HG02763 (cell line): ENCODE measurements around the gene RACGAP1.

Experiments
- ATAC-seq: cut with Tn5 transposase; IDR thresholded peaks from one replicate; pipeline ENCODE4 v1.9.1; 2021; ENCODE audit warnings: mild to moderate bottlenecking, moderate library complexity; ENCODE audit not compliant: unreplicated experiment

The RACGAP1 gene

DNA sequence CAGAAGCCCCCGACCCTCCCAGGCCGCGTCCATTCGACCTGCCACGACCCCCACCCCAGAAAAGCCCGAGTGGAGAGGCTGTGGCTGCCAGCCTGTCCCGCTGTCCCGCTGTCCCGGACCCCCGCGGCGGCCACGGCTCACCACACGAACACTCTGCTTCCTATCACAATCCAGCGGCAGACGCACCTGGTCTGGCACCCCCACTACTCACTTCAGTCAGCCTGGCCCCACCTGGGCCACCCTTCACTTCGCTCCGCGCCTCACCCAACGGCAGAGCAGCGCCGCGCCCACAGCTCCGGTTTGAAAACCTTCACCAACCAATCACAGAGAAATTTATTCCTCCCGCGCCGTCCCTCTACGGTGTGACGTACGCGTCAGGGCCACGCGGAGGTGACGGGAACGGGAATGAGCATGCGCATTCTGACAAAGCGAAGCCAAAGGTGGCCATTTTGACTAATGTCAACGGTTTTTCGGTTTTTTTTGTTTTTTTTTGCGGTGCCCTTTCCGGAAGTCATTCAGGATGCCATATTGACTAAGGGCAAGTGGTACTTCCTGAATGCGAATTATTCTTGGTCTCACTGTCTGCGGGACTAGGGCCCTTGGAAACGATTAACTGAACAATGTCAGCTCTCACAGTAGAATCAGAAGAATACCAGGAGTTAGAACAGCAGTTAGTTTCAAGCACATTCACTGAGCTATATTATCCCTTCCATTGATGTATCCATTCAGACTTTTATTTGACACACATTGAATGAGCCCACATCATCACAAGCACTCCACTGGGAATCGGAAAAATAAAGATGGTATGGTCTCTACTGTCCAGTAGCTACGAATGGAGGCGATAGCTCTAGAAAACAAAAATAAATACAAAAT lies at the start of gene RACGAP1:
Gene RACGAP1 (minus strand): TSS at position 308 of the 873 bp plus-strand sequence. CDS start 8,779 bp downstream, outside the sequence.
- peak; percentile 98 for ATAC-seq

DNA sequence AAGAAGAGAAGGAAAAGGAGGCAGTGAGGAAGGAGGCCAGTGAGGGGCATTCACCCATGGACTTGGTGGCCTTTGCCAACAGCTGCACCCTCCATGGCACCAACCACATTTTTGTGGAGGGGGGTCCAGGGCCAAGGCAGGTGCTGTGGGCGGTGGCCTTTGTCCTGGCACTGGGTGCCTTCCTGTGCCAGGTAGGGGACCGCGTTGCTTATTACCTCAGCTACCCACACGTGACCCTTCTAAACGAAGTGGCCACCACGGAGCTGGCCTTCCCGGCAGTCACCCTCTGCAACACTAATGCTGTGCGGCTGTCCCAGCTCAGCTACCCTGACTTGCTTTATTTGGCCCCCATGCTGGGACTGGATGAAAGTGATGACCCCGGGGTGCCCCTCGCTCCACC lies 48.4 kb upstream of the RACGAP1 start:
- ATAC-seq: no peak

DNA sequence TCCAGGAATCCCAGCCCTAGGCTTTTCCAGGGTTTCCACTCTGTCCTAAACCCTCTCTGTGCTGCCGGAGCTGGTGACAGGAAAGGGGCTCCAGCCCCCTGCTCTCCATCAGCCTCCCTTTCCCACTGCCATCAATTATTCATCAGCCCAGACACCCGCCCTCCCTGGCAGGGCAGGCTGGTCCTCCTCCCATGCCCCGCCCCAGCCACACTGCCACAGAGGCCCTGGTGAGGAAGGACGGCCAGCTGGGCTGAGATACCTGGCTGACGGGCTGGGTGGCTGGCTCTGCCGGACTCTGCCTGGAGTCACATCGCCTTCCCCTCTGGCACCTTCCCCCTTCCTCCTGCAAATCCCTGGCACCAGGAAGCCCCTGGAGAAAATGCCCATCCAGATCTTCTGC lies 47.9 kb upstream of the RACGAP1 start:
- ATAC-seq: no peak

DNA sequence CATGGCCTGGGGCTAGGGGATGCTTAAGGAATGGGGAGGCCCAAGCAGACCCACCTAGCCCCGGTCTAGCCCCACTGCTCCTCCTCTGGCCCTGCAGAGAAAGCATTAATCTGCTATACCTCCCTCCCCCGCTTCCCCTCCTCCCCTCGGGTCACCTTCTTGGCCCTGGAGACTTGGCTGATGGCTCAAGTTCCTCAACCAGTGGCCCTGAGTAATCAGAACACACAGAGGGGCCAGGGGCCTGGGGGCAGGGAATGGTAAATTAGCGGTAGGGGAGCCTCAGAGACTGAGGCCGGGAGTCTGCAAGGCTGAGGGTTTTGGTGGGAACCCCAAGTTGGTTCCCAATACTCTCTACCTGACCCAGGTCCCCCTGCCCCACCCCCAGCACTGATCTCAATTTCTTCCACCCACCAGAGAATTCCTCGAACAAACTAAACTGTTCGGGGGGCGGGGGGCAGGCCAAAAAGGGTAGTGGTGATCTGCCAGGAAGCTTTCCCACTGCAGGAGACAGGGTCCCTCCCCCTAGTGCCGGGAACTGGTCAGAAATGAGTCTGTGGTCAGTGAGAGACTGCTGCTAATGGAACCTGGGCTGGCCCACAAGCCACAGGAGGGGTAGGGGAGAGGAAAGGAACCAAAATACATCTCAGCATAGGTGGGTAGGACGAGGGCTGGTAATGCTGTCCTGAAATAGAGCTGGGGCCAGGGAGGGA lies 47.1 kb upstream of the RACGAP1 start:
- no peak for ATAC-seq

GRCh38 chr12:50070314-50071060 lies 45.2 kb upstream of the RACGAP1 start:
- no peak for ATAC-seq

- no peak for ATAC-seq
Observed at GRCh38 chr12:50069539-50069938, 44.2 kb upstream of the RACGAP1 start.

DNA sequence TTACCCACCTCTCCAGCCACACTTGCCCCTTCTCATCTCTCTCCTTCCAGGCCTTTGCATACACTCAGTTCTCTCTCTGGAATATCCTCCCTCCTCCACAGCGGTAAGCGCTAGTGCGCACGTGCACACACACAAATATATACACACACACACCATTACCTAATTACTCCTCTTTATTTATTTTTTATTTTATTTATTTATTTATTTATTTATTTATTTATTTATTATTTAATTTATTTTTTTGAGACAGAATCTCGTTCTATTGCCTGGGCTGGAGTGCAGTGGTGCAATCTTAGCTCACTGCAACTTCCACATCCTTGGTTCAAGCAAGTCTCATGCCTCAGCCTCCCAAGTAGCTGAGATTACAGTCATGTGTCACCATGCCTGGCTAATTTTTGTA lies 43.8 kb upstream of the RACGAP1 start:
- no peak for ATAC-seq

GRCh38 chr12:50066402-50066801 lies 41.1 kb upstream of the RACGAP1 start:
- no peak for ATAC-seq

- no peak for ATAC-seq
Observed at GRCh38 chr12:50065726-50066310, 40.5 kb upstream of the RACGAP1 start.

DNA sequence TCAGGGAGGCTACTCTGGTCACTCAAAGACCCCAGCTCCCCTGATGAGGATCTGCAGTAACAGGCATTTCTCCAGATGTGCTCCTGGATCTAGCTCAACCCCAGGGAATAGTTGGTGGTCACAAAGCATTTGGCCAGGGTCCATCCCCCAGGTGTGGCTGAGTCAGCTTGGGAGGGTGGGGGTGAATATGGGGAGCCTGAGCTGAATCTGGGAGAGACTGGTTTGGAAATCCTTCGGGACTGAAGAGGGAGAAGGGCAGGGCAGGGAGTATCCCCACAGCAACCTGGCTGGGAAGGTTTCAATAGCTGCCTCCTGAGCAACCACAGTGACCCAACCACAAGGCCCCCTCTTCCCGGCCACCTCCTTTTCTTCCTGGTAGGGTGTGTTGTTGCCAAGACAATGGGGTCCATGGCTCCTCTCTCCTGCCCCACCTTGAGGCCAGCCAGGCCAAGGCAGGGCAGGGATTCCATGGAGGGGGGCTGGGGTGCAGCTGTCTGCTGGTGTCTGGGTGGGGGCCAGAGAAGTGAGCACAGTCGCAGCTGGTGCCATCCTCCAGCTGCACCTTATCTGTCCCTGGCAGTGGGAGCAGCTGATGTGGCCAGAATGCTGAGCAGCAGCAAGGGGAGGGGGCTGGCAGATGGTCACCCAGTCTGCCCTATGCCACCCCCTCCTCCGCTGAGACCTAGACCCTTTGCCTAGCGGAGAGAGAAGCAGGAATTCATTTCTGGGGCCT lies 37.6 kb upstream of the RACGAP1 start:
- no peak for ATAC-seq

DNA sequence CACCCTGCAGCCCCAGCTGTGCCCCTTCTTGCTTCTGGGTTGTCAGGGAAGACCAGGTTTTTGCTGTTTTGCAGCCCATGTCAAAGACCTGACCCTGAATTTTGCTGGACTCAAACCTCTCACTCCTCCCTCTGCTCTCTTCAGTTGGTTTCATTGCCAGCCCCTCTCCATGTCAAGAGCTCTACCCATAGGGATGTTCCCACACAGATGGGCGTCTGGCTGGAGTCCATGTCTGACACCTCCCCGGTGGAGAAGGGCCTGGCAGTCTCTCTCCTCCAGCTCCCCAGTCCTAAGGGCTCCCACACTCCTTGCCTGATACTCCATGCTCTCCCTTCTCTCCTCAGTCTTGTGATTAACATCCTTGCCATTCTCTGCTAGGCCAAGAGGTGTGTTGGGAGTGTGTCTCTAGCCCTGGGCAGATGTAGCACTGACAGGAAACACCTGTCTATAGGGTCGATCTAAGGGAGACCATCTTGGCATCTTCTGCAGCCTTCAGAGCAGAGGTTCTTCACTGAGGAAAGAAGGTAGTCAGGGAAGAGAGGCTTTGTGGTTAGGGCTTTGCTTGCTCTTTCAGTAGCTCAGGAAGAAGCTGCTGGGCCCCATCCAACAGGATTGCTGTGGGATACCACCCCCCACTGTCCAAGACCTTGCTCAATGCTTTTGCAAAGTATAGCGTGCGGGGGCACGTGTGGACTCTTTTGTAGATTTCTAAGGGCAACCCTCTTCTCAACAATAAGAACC lies 36.8 kb upstream of the RACGAP1 start:
- ATAC-seq: no peak

DNA sequence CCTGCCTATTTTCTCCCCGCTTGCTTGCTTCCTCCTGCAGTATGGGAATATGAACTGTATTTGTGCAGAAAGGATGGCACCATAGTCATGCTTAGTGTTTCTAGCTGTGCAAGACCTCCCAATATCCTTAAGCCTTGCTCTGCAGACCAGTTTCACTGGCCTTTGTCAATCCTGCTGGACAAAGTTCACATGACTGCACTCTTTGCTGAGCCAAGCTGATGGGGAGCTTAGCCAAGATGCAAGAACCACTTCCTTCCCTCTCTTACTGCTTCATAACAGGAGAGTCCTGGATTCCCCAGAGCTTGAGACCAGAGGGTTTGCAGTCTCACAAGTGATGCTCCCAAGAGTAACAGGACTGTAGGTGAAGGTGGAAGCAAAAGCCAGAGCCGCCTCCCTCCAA lies 35.9 kb upstream of the RACGAP1 start:
- ATAC-seq: no peak

DNA sequence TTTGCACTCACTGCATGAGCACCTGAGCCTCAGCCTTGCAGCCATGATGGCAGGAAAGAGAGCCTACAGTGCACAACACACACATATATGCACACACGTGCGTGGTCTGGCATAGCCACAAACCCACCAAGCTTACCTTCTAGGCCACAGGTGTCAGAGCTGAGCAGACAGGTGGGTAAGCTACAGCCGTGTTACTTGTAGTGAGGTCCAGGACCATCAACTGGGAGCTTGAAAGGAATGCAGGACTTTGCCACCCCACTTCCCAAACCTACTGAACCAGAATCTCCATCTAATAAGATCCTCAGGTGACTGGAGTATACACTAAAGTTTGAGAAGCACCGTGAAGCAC lies 34.8 kb upstream of the RACGAP1 start:
- ATAC-seq: no peak

- no peak for ATAC-seq
Observed at GRCh38 chr12:50059440-50060119, 34.3 kb upstream of the RACGAP1 start.

- ATAC-seq: no peak
Observed at GRCh38 chr12:50058743-50059312, 33.5 kb upstream of the RACGAP1 start.

- no peak for ATAC-seq
Observed at GRCh38 chr12:50057896-50058670, 32.8 kb upstream of the RACGAP1 start.

- ATAC-seq: no peak
Observed at GRCh38 chr12:50057000-50057841, 31.9 kb upstream of the RACGAP1 start, which contains the start of gene ASIC1. TSS of gene ASIC1 (plus strand) at chr12:50057596. CDS start at chr12:50058767, 1,171 bp downstream.
